ENCODE data around the gene RANBP1.

DNA sequence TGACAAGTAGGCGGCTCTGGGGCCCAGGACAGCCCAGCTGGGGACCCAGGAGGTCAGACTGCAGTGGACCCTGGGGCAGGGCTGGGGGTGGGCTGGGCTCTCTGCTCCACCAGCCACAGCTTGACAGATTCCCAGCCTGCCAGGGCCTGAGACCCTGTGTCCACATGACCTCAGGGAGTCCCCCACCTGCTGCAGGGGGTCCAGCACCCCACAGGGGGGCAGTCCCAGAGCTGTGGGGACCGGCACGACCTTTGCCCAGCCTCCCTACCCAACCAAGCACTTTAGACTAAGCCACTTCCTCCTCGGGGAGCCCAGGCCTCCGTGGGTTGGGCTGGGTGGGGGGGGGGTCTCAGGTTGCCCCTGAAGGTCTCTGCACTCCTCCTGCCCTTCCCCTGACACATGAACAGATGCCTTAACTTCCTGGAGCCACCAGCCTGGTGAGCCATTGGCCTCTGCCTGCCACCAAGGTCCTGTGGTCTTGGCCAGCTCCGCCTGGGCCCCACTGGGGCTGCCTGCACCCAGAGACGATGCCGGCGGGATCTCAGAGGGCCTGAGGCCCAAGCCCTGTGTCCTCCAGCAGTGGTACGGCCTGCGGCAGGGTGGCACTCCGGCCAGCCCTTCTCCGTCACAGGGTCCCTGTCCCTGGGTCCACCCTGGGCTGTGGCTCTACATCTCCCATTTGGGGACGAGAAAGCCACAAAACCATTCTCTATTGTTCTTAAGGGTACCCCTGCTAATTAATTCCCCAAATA is 31.5 kb downstream of the RANBP1 start:
- TF ChIP-seq, protein P1, sequence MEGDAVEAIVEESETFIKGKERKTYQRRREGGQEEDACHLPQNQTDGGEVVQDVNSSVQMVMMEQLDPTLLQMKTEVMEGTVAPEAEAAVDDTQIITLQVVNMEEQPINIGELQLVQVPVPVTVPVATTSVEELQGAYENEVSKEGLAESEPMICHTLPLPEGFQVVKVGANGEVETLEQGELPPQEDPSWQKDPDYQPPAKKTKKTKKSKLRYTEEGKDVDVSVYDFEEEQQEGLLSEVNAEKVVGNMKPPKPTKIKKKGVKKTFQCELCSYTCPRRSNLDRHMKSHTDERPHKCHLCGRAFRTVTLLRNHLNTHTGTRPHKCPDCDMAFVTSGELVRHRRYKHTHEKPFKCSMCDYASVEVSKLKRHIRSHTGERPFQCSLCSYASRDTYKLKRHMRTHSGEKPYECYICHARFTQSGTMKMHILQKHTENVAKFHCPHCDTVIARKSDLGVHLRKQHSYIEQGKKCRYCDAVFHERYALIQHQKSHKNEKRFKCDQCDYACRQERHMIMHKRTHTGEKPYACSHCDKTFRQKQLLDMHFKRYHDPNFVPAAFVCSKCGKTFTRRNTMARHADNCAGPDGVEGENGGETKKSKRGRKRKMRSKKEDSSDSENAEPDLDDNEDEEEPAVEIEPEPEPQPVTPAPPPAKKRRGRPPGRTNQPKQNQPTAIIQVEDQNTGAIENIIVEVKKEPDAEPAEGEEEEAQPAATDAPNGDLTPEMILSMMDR (conservative IDR thresholded peaks at IDR 0.05), result no peak
- TF ChIP-seq EZH2 (IDR thresholded peaks at IDR 0.05; ENCODE audit: low read depth), result no peak
